Measurements from ENCODE around the gene DNAJC1. TPM values are rescaled to one million over a fixed set of nuclear protein-coding genes. Genes with fewer than 3 reads are reported as not detected.

Gene DNAJC1
- total RNA-seq, 1 donor from 2014 or later, result 12.0 TPM

DNA sequence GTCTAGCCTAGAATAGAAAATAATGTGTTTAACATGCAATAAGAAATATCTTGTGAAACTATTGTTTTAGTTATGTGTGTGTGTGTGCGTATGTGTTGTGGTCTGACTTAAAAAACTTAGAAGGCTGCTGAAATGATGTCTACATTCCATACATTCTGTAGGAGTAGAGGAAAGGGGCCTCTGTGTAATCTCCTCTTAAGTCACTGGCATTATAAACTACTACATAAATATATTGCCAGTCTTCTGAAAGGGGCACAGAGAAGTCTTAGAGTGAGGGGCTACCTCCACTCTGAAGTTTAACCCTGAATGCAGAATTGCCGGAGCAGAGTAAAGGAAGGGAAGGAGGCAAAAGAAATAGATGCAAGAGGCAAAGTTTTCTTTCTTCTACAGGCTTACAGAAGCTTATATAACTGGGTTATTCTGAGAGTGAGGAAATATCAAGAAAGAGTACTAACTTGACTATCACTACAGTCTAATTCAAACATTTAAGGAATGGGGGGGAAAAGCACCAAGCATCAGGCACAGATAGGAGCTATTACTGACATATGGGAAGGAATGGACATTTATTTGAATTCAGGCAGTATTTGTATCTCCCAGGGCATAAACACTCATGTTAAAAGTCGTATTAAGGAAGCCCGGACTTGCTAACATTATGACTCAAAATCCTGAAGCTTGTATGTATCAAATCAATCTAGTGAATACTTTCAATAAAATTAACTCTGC, 75.7 kb downstream of the DNAJC1 start:
- intact Hi-C loops (cut with micrococcal nuclease), result no loop called here
- TF ChIP-seq, protein P1, sequence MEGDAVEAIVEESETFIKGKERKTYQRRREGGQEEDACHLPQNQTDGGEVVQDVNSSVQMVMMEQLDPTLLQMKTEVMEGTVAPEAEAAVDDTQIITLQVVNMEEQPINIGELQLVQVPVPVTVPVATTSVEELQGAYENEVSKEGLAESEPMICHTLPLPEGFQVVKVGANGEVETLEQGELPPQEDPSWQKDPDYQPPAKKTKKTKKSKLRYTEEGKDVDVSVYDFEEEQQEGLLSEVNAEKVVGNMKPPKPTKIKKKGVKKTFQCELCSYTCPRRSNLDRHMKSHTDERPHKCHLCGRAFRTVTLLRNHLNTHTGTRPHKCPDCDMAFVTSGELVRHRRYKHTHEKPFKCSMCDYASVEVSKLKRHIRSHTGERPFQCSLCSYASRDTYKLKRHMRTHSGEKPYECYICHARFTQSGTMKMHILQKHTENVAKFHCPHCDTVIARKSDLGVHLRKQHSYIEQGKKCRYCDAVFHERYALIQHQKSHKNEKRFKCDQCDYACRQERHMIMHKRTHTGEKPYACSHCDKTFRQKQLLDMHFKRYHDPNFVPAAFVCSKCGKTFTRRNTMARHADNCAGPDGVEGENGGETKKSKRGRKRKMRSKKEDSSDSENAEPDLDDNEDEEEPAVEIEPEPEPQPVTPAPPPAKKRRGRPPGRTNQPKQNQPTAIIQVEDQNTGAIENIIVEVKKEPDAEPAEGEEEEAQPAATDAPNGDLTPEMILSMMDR (IDR thresholded peaks at IDR 0.05; ENCODE audit: borderline replicate concordance), result no peak
- H3K9me3 ChIP-seq (replicated peaks), result no peaks in the 10 kb centered on the region

GRCh38 chr10:21926949-21927348, 76.6 kb downstream of the DNAJC1 start:
- no peaks in the 10 kb centered on the region for H3K27me3 ChIP-seq (ENCODE audit: low read depth)
- peaks cover 42% of the 10 kb centered on the region for H3K4me1 ChIP-seq
- H3K27ac ChIP-seq (replicated peaks), result no peak overlapping the region
- intact Hi-C loops (cut with micrococcal nuclease), result no loop called here
- no peaks in the 10 kb centered on the region for H3K9me3 ChIP-seq (replicated peaks)
- no peak overlapping the region for H3K4me3 ChIP-seq
- H3K36me3 ChIP-seq, result no peaks in the 10 kb centered on the region
- no peak for DNase-seq
- TF ChIP-seq, protein P1 (IDR thresholded peaks at IDR 0.05; ENCODE audit: borderline replicate concordance), result no peak

More for the DNA sequence above, 75.7 kb downstream of the DNAJC1 start:
- Histone ChIP-seq H3K36me3 (no peaks in the 10 kb centered on the region), H3K4me1 (peaks cover 50% of the 10 kb centered on the region), H3K27ac (replicated peaks) (no peak overlapping the region), H3K27me3 (ENCODE audit: low read depth) (no peaks in the 10 kb centered on the region), H3K4me3 (no peak overlapping the region)
- no peak for DNase-seq

DNA sequence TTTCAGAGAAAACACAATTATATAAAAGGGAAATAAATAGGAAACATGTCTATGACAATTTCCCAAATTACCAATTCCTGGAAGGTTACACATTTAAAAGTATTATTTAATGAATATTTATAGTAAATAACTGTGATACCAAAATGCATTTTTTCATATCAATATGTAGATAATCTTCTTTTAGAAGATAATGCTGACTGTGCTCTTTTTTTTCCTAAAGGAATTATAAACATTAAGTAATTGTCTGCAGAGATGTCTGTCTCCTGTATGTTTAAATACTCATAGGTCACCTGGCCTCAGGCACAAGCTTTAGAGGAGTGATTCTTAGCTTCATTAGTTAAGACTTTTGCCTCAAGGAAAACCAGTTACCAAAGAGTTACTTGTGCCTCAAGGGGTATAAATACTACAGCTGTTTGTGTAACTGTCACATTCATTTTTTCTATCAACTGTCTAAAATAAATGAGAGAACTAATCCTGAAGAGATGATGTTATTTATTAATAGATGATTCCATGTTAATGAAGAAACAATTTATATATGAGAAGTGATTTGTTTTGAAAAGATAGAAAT, 77.1 kb downstream of the DNAJC1 start:
- Histone ChIP-seq H3K36me3 (no peaks in the 10 kb centered on the region), H3K27me3 (ENCODE audit: low read depth) (no peaks in the 10 kb centered on the region), H3K9me3 (replicated peaks) (no peaks in the 10 kb centered on the region), H3K4me3 (no peak overlapping the region), H3K27ac (replicated peaks) (no peak overlapping the region), H3K4me1 (peaks cover 37% of the 10 kb centered on the region)
- intact Hi-C loops (cut with micrococcal nuclease), result no loop called here
- no peak for DNase-seq
- TF ChIP-seq, protein P1 (IDR thresholded peaks at IDR 0.05; ENCODE audit: borderline replicate concordance), result no peak

DNA sequence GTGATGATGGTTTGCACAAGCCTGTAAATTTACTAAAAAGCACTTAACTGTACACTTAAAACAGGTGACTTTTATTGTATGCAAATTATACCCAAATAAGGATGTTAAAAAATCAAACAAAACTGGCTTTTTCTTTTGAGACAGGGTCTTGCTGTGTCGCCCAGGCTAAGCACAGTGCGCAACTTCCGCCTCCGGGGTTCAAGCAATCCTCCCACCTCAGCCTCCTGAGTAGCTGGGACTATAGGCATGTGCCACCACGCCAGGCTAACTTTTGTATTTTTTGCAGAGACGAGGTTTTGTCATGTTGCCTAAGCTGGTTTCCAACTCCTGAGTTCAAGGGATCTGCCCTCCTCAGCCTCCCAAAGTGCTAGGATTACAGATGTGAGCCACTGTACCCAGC, 77.7 kb downstream of the DNAJC1 start:
- no peaks in the 10 kb centered on the region for H3K27me3 ChIP-seq (ENCODE audit: low read depth)
- intact Hi-C loops (cut with micrococcal nuclease), result no loop called here
- TF ChIP-seq, protein P1 (IDR thresholded peaks at IDR 0.05; ENCODE audit: borderline replicate concordance), result no peak
- no peak overlapping the region for H3K27ac ChIP-seq (replicated peaks)
- H3K4me3 ChIP-seq, result no peak overlapping the region
- H3K36me3 ChIP-seq, result no peaks in the 10 kb centered on the region
- no peak for DNase-seq
- peaks cover 32% of the 10 kb centered on the region for H3K4me1 ChIP-seq
- no peaks in the 10 kb centered on the region for H3K9me3 ChIP-seq (replicated peaks)

DNA sequence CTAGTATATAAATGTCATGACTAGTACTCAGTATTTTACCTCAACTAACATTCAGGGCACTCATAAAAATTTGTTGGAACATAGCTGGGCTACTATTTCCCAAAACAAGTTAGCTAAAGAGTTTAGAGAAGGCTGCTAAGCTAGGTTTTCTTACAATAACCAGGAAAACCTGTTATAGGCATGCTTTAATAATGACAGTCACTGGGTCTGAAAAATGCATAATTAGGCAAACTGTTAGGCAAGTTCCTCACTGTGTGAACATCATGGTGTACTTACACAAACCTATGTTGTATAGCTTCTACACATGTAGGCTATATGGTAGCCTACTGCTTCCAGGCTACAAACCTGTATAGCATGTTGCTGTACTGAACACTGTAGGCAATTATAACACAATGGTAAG, 79.0 kb downstream of the DNAJC1 start:
- no peaks in the 10 kb centered on the region for H3K9me3 ChIP-seq (replicated peaks)
- no peak for DNase-seq
- H3K4me1 ChIP-seq, result peaks cover 27% of the 10 kb centered on the region
- H3K36me3 ChIP-seq, result no peaks in the 10 kb centered on the region
- TF ChIP-seq, protein P1 (IDR thresholded peaks at IDR 0.05; ENCODE audit: borderline replicate concordance), result no peak
- intact Hi-C loops (cut with micrococcal nuclease), result no loop called here
- H3K4me3 ChIP-seq, result no peak overlapping the region
- H3K27me3 ChIP-seq (ENCODE audit: low read depth), result no peaks in the 10 kb centered on the region
- no peak overlapping the region for H3K27ac ChIP-seq (replicated peaks)
